ENCODE data around the gene ITIH4. TPM values are rescaled to one million over a fixed set of nuclear protein-coding genes. Genes with fewer than 3 reads are reported as not detected.

The ITIH4 gene
- total RNA-seq, 1 experiment from 2014 or later, result 2.4 TPM

DNA sequence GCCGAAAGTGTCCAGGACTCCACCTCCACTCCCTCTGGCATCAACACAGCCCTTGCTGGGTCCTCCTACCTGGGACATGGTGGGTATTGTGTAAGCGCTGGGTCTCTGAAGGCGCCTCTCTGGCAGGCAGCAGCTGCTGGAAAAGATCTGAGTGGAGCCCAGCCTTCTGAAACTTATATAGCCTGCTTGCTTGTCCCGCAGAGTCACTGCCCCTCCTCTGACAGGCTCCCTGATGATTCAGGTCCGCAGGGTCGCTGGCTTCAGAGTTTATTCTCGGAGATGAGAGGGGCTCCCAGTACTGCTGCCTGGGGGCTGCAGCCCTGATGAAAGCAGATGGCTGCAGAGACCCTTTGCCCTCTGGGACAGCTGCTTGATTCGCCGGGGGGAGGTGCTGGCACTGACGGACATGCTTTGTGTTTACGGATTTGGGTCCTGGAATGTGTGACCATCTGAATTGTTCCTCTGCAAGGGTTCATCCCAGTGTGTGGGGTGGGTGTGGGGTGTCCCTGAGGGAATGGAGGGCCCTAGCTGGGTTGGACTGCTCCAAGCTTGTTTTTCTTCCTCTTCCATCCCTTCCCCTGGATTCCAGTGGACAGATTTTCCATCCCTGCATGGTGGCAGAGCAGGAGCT lies 4.5 kb upstream of the ITIH4 start, which contains the start of gene MUSTN1:
MUSTN1 (minus strand) TSS at position 149 of the 631 bp plus-strand sequence; CDS start at position 78, 71 bp downstream.
- TF ChIP-seq KAT7 (CRISPR knock-in tag; IDR thresholded peaks at IDR 0.05; ENCODE audit: borderline replicate concordance) (no peak), MXD4 (CRISPR knock-in tag; IDR thresholded peaks at IDR 0.05; ENCODE audit: borderline replicate concordance) (no peak), ZNF416 (CRISPR knock-in tag; IDR thresholded peaks at IDR 0.05) (no peak), FOXK1 (CRISPR knock-in tag; IDR thresholded peaks at IDR 0.05) (no peak), ZNF219 (CRISPR knock-in tag; IDR thresholded peaks at IDR 0.05; ENCODE audit: borderline replicate concordance) (no peak), ELF4 (CRISPR knock-in tag; IDR thresholded peaks at IDR 0.05; ENCODE audit: low read depth) (no peak), ZNF263 (CRISPR knock-in tag; IDR thresholded peaks at IDR 0.05; ENCODE audit: low read depth) (no peak), JAZF1 (CRISPR knock-in tag; IDR thresholded peaks at IDR 0.05) (no peak), GTF2I (CRISPR knock-in tag; conservative IDR thresholded peaks at IDR 0.05) (no peak), CBFB (CRISPR knock-in tag; IDR thresholded peaks at IDR 0.05; ENCODE audit: low read depth) (no peak), ZBTB21 (CRISPR knock-in tag; IDR thresholded peaks at IDR 0.05; ENCODE audit: borderline replicate concordance) (no peak), RELA (CRISPR knock-in tag; IDR thresholded peaks at IDR 0.05; ENCODE audit: borderline replicate concordance) (no peak)
- TF ChIP-seq, protein P1, sequence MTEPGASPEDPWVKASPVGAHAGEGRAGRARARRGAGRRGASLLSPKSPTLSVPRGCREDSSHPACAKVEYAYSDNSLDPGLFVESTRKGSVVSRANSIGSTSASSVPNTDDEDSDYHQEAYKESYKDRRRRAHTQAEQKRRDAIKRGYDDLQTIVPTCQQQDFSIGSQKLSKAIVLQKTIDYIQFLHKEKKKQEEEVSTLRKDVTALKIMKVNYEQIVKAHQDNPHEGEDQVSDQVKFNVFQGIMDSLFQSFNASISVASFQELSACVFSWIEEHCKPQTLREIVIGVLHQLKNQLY (CRISPR knock-in tag; IDR thresholded peaks at IDR 0.05), result no peak
- TF ChIP-seq, protein P2, sequence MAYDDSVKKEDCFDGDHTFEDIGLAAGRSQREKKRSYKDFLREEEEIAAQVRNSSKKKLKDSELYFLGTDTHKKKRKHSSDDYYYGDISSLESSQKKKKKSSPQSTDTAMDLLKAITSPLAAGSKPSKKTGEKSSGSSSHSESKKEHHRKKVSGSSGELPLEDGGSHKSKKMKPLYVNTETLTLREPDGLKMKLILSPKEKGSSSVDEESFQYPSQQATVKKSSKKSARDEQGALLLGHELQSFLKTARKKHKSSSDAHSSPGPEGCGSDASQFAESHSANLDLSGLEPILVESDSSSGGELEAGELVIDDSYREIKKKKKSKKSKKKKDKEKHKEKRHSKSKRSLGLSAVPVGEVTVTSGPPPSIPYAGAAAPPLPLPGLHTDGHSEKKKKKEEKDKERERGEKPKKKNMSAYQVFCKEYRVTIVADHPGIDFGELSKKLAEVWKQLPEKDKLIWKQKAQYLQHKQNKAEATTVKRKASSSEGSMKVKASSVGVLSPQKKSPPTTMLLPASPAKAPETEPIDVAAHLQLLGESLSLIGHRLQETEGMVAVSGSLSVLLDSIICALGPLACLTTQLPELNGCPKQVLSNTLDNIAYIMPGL (CRISPR knock-in tag; IDR thresholded peaks at IDR 0.05), result no peak
- TF ChIP-seq, protein P3, sequence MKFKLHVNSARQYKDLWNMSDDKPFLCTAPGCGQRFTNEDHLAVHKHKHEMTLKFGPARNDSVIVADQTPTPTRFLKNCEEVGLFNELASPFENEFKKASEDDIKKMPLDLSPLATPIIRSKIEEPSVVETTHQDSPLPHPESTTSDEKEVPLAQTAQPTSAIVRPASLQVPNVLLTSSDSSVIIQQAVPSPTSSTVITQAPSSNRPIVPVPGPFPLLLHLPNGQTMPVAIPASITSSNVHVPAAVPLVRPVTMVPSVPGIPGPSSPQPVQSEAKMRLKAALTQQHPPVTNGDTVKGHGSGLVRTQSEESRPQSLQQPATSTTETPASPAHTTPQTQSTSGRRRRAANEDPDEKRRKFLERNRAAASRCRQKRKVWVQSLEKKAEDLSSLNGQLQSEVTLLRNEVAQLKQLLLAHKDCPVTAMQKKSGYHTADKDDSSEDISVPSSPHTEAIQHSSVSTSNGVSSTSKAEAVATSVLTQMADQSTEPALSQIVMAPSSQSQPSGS (CRISPR knock-in tag; IDR thresholded peaks at IDR 0.05; ENCODE audit: borderline replicate concordance, low read depth), result no peak
- TF ChIP-seq, protein P4, sequence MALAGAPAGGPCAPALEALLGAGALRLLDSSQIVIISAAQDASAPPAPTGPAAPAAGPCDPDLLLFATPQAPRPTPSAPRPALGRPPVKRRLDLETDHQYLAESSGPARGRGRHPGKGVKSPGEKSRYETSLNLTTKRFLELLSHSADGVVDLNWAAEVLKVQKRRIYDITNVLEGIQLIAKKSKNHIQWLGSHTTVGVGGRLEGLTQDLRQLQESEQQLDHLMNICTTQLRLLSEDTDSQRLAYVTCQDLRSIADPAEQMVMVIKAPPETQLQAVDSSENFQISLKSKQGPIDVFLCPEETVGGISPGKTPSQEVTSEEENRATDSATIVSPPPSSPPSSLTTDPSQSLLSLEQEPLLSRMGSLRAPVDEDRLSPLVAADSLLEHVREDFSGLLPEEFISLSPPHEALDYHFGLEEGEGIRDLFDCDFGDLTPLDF (CRISPR knock-in tag; IDR thresholded peaks at IDR 0.05), result no peak
- DNase-seq (ENCODE audit: low spot score) (no peak), ATAC-seq (no peak)
- Mint-ChIP-seq H3K9me3 (no peaks in the 10 kb centered on the region), H3K27ac (peak within 1 kb of the TSS; percentile 59), H3K27me3 (ENCODE audit: low read depth) (no peaks in the 10 kb centered on the region), H3K36me3 (peaks cover 2% of the 10 kb centered on the region; the same call in 1 of the 2 replicates), H3K4me3 (no peak within 1 kb of the TSS), H3K4me1 (peaks cover 5% of the 10 kb centered on the region; the same call in 1 of the 2 replicates)
- POLR2A ChIA-PET, result no interaction called here
- CTCF ChIA-PET, result interaction anchor here (0.7 to 2.4 kb wide), 6 partner anchors 11 to 44 kb away, joined by 3 to 11 read pairs (median 4); no protein-coding TSS in a partner anchor

DNA sequence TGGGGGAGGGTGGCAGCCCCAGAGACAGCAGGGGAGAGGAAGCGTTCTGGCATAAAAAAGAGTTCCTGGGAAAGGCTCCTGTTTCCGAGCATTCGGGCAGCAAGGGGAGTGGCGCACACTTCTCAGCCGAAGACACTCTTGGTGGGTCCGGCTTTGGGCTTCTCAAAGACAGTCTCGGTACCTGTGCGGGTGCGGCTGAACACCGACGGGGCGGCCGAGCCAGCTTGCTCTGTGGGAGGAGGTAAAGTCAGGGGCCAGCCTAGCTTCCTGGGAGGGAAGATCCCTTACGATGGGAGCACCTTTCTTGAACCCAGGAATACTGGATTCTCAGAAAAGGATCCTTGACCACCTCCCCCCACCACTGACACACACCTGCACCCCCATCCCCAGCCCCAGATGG lies 2.7 kb upstream of the ITIH4 start:
- Mint-ChIP-seq H3K27me3 (ENCODE audit: low read depth) (no peaks in the 10 kb centered on the region), H3K9me3 (no peaks in the 10 kb centered on the region), H3K4me1 (peaks cover 5% of the 10 kb centered on the region; the same call in 1 of the 2 replicates), H3K4me3 (no peak overlapping the region), H3K36me3 (no peaks in the 10 kb centered on the region), H3K27ac (no peak overlapping the region)
- POLR2A ChIA-PET, result no interaction called here
- DNase-seq (ENCODE audit: low spot score) (no peak), ATAC-seq (no peak)
- CTCF ChIA-PET, result interaction anchor here (0.6 to 4.4 kb wide), 4 partner anchors 12 to 1177 kb away, joined by 3 to 23 read pairs (median 10); no protein-coding TSS in a partner anchor
- TF ChIP-seq, protein P5, sequence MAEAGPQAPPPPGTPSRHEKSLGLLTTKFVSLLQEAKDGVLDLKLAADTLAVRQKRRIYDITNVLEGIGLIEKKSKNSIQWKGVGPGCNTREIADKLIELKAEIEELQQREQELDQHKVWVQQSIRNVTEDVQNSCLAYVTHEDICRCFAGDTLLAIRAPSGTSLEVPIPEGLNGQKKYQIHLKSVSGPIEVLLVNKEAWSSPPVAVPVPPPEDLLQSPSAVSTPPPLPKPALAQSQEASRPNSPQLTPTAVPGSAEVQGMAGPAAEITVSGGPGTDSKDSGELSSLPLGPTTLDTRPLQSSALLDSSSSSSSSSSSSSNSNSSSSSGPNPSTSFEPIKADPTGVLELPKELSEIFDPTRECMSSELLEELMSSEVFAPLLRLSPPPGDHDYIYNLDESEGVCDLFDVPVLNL (CRISPR knock-in tag; IDR thresholded peaks at IDR 0.05; ENCODE audit: borderline replicate concordance, low read depth), result no peak
- TF ChIP-seq, protein P6, sequence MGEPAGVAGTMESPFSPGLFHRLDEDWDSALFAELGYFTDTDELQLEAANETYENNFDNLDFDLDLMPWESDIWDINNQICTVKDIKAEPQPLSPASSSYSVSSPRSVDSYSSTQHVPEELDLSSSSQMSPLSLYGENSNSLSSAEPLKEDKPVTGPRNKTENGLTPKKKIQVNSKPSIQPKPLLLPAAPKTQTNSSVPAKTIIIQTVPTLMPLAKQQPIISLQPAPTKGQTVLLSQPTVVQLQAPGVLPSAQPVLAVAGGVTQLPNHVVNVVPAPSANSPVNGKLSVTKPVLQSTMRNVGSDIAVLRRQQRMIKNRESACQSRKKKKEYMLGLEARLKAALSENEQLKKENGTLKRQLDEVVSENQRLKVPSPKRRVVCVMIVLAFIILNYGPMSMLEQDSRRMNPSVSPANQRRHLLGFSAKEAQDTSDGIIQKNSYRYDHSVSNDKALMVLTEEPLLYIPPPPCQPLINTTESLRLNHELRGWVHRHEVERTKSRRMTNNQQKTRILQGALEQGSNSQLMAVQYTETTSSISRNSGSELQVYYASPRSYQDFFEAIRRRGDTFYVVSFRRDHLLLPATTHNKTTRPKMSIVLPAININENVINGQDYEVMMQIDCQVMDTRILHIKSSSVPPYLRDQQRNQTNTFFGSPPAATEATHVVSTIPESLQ (CRISPR knock-in tag; IDR thresholded peaks at IDR 0.05), result no peak
- TF ChIP-seq FOXJ3 (CRISPR knock-in tag; IDR thresholded peaks at IDR 0.05; ENCODE audit: borderline replicate concordance), result no peak
- no peak for TF ChIP-seq ELF4 (CRISPR knock-in tag; IDR thresholded peaks at IDR 0.05; ENCODE audit: low read depth)
- TF ChIP-seq, protein P7, sequence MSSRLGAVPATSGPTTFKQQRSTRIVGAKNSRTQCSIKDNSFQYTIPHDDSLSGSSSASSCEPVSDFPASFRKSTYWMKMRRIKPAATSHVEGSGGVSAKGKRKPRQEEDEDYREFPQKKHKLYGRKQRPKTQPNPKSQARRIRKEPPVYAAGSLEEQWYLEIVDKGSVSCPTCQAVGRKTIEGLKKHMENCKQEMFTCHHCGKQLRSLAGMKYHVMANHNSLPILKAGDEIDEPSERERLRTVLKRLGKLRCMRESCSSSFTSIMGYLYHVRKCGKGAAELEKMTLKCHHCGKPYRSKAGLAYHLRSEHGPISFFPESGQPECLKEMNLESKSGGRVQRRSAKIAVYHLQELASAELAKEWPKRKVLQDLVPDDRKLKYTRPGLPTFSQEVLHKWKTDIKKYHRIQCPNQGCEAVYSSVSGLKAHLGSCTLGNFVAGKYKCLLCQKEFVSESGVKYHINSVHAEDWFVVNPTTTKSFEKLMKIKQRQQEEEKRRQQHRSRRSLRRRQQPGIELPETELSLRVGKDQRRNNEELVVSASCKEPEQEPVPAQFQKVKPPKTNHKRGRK (CRISPR knock-in tag; IDR thresholded peaks at IDR 0.05; ENCODE audit: borderline replicate concordance), result no peak
- no peak for TF ChIP-seq FOXK1 (CRISPR knock-in tag; IDR thresholded peaks at IDR 0.05)
- no peak for TF ChIP-seq NR3C1 (CRISPR knock-in tag; conservative IDR thresholded peaks at IDR 0.05; ENCODE audit: low read depth)
- no peak for TF ChIP-seq ZNF263 (CRISPR knock-in tag; IDR thresholded peaks at IDR 0.05; ENCODE audit: low read depth)
- TF ChIP-seq OVOL2 (CRISPR knock-in tag; IDR thresholded peaks at IDR 0.05; ENCODE audit: borderline replicate concordance), result no peak
